ENCODE measurements around the gene LMNB1.

The LMNB1 gene

DNA sequence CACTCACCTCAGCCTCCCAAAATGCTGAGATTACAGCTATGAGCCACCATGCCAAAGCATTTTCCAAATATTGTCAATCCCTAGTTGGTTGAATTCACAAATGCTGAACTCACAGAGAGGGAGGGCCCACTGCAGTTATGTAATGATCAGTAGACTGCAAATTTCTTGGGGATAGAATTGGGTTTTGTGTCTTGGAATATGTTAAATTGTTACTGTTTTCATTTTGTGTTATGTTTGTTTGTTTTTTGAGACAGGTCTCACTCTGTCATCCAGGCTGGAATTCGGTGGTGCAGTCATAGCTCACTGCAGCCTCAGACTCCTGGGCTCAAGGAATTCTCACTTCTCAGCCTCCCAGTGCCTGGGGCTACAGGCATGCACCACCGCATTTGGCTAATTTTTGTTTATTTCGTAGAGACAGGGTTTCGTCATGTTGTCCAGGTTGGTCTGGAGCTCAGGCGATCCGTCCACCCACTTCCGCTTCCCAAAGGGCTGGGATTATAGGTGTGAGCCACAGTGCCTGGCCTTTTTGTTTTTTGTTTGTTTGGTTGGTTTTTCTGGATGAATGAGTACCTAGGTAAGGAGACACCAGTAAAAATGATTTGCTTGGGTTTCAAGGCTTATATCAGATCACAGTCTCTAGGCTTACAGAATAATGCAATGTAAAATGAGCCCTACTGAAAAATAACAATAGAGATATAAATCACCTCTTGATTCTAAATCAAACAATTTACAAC is 31.5 kb upstream of the LMNB1 start:
- Histone ChIP-seq H3K4me3 (ENCODE audit: control insufficient read depth in 1 of 7, extremely low read depth in 1 of 7, insufficient read depth in 4 of 7, low read depth in 2 of 7, low read length in 6 of 7) (no peak overlapping the region), H3K27me3 (replicated peaks in 2 of 5; ENCODE audit: control insufficient read depth in 4 of 5, insufficient read depth in 5 of 5, low read length in 4 of 5) (no peaks in the 10 kb centered on the region), H3K27ac (ENCODE audit: insufficient read depth in 1 of 2, low read depth in 1 of 2, low read length in 2 of 2, poor library complexity in 1 of 2, severe bottlenecking in 2 of 2) (no peak overlapping the region), H3K9me3 (ENCODE audit: control extremely low read depth in 1 of 5, control insufficient read depth in 4 of 5, insufficient read depth in 2 of 5, low read depth in 1 of 5, low read length in 4 of 5) (no peaks in the 10 kb centered on the region), H3K36me3 (ENCODE audit: control insufficient read depth in 4 of 4, insufficient read depth in 4 of 4, low read length in 3 of 4) (no peaks in the 10 kb centered on the region), H3K4me1 (ENCODE audit: control extremely low read depth in 1 of 4, control insufficient read depth in 4 of 4, insufficient read depth in 4 of 4, low read length in 3 of 4) (peaks cover 3 to 36% (median 10%) of the 10 kb centered on the region in 4 experiments)
- ChIA-PET CTCF (interaction anchor here (1.1 to 1.6 kb wide), 2 partner anchors 13 to 22 kb away, joined by 4 read pairs; no protein-coding TSS in a partner anchor), POLR2A (no interaction called here)
- no peak for DNase-seq
- WGBS (ENCODE audit: insufficient coverage): 100% methylated on average over 6 of the region's 7 CpGs

DNA sequence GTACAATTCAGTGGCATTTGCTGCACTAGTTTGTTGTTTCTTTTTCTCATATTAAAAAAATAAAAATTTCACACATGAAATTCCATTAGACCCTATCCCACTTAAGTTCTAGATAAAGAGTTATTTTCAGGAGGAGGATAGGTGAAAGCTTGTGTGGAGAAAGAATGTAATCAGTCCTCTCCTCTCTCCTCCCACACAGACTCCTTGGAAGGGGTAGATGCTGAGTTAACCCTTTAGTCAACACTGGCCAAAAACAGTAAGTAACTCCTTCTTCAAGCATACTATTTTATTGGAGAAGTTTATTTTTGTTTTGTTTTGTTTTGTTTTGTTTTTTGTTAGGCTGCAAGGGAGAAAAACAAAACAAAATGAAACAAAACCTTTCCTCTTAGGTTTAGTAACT is 30.6 kb upstream of the LMNB1 start:
- Histone ChIP-seq H3K4me3 (ENCODE audit: control insufficient read depth in 1 of 7, extremely low read depth in 1 of 7, insufficient read depth in 4 of 7, low read depth in 2 of 7, low read length in 6 of 7) (no peak overlapping the region), H3K36me3 (ENCODE audit: control insufficient read depth in 4 of 4, insufficient read depth in 4 of 4, low read length in 3 of 4) (no peaks in the 10 kb centered on the region), H3K4me1 (ENCODE audit: control extremely low read depth in 1 of 4, control insufficient read depth in 4 of 4, insufficient read depth in 4 of 4, low read length in 3 of 4) (peaks cover 3 to 40% (median 10%) of the 10 kb centered on the region in 4 experiments), H3K9me3 (ENCODE audit: control extremely low read depth in 1 of 5, control insufficient read depth in 4 of 5, insufficient read depth in 2 of 5, low read depth in 1 of 5, low read length in 4 of 5) (no peaks in the 10 kb centered on the region), H3K27ac (ENCODE audit: insufficient read depth in 1 of 2, low read depth in 1 of 2, low read length in 2 of 2, poor library complexity in 1 of 2, severe bottlenecking in 2 of 2) (no peak overlapping the region), H3K27me3 (replicated peaks in 2 of 5; ENCODE audit: control insufficient read depth in 4 of 5, insufficient read depth in 5 of 5, low read length in 4 of 5) (no peaks in the 10 kb centered on the region)
- CTCF ChIA-PET: interaction anchor here (1.1 to 1.6 kb wide), 2 partner anchors 12 to 23 kb away, joined by 4 read pairs; no protein-coding TSS in a partner anchor
- POLR2A ChIA-PET: no interaction called here
- DNase-seq: no peak

DNA sequence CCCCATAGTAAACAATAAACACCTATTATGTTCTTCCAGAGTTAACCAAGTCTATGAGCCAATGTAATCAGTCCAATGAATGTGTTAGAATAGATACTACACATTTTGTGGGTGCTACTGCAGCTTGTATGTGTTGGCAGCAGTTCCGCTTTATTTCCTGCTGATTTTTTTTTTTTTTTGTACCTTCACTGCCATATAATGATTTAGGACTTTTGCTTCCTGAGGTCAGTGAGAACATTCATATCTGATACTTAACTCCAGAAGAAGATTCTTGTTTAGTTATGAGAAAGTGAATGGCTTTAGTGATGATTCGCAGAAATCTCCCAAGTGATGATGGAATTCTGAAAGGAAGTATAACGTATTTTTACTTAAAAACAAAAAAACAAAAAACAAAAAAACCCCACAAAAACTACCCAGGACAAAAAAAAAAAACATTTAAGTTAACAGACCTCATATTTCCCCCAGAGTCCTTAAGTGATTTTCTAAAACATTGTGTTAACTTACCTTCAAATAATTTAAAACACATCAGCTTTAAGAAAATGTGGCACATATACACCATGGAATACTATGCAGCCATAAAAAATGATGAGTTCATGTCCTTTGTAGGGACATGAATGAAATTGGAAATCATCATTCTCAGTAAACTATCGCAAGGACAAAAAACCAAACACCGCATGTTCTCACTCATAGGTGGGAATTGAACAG is 24.7 kb upstream of the LMNB1 start:
- H3K27me3 ChIP-seq (replicated peaks in 2 of 5; ENCODE audit: control insufficient read depth in 4 of 5, insufficient read depth in 5 of 5, low read length in 4 of 5): no peaks in the 10 kb centered on the region
- DNase-seq: peak in 2 of 3 donors; percentile 56 to 72
- ChIA-PET CTCF (interaction anchor here (0.7 to 1.3 kb wide), 3 partner anchors 23 to 272 kb away, joined by 3 to 4 read pairs (median 3); no protein-coding TSS in a partner anchor), POLR2A (no interaction called here)
- no peaks in the 10 kb centered on the region for H3K36me3 ChIP-seq (ENCODE audit: control insufficient read depth in 4 of 4, insufficient read depth in 4 of 4, low read length in 3 of 4)
- peaks cover 4 to 63% (median 14%) of the 10 kb centered on the region in 4 experiments for H3K4me1 ChIP-seq (ENCODE audit: control extremely low read depth in 1 of 4, control insufficient read depth in 4 of 4, insufficient read depth in 4 of 4, low read length in 3 of 4)
- no peak overlapping the region for H3K4me3 ChIP-seq (ENCODE audit: control insufficient read depth in 1 of 7, extremely low read depth in 1 of 7, insufficient read depth in 4 of 7, low read depth in 2 of 7, low read length in 6 of 7)
- WGBS (ENCODE audit: insufficient coverage): no CpG with 5 or more reads among the region's 5 CpGs
- no peaks in the 10 kb centered on the region for H3K9me3 ChIP-seq (ENCODE audit: control extremely low read depth in 1 of 5, control insufficient read depth in 4 of 5, insufficient read depth in 2 of 5, low read depth in 1 of 5, low read length in 4 of 5)
- H3K27ac ChIP-seq (ENCODE audit: insufficient read depth in 1 of 2, low read depth in 1 of 2, low read length in 2 of 2, poor library complexity in 1 of 2, severe bottlenecking in 2 of 2): no peak overlapping the region

DNA sequence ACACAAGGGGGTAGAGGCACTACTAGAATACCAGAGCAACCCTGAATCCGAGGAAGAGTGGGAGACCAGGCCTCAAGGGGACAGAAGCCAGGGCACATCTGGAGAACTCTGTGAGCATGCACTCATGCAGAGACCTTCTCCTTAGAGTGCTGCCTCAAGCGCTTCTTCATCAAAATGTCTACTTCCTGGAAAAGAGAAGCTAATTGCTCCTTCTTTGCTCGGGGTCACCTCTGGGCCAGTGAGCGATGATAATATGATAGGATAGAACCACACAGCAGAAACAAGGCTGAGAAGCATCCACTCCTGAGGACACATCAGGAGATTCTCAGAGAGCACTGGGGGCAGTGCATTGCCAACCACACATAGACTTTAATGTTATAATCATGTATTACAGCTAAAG is 23.7 kb upstream of the LMNB1 start:
- H3K9me3 ChIP-seq (ENCODE audit: control extremely low read depth in 1 of 5, control insufficient read depth in 4 of 5, insufficient read depth in 2 of 5, low read depth in 1 of 5, low read length in 4 of 5): no peaks in the 10 kb centered on the region
- H3K27me3 ChIP-seq (replicated peaks in 2 of 5; ENCODE audit: control insufficient read depth in 4 of 5, insufficient read depth in 5 of 5, low read length in 4 of 5): no peaks in the 10 kb centered on the region
- ChIA-PET POLR2A (no interaction called here), CTCF (interaction anchor here (1.0 to 1.3 kb wide), 3 partner anchors 22 to 76 kb away, joined by 3 to 5 read pairs (median 4); no protein-coding TSS in a partner anchor)
- H3K27ac ChIP-seq (ENCODE audit: insufficient read depth in 1 of 2, low read depth in 1 of 2, low read length in 2 of 2, poor library complexity in 1 of 2, severe bottlenecking in 2 of 2): no peak overlapping the region
- no peaks in the 10 kb centered on the region for H3K36me3 ChIP-seq (ENCODE audit: control insufficient read depth in 4 of 4, insufficient read depth in 4 of 4, low read length in 3 of 4)
- no peak overlapping the region for H3K4me3 ChIP-seq (ENCODE audit: control insufficient read depth in 1 of 7, extremely low read depth in 1 of 7, insufficient read depth in 4 of 7, low read depth in 2 of 7, low read length in 6 of 7)
- 100% methylated on average over 2 of the region's 4 CpGs for WGBS (ENCODE audit: insufficient coverage)
- no peak for DNase-seq
- H3K4me1 ChIP-seq (ENCODE audit: control extremely low read depth in 1 of 4, control insufficient read depth in 4 of 4, insufficient read depth in 4 of 4, low read length in 3 of 4): peaks cover 7 to 65% (median 16%) of the 10 kb centered on the region in 4 experiments

- CTCF ChIA-PET: interaction anchor here (1.3 kb wide), 1 partner anchor 22 kb away, joined by 3 read pairs; no protein-coding TSS in a partner anchor
- POLR2A ChIA-PET: no interaction called here
- no peak for DNase-seq
Measured at GRCh38 chr5:126754609-126755008, 22.3 kb upstream of the LMNB1 start.

DNA sequence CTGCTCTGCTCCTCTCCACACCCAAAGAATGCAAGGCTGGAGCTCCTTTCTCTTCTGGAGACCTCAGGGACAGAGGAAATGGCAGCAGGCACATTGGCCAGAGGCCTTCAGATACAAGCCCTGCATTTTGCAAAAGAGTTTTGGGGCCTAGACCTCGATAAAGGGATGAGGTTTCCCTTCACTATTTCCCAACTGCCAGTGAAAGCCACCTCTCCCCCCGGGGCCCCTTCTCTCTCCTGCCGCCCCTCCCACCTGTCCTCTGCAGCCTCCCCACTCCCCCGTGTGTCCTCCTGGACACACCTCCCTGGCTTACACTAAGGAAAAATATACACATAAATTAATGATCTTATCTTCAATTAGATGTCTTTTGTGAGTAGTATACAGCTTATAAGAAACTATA is 21.3 kb upstream of the LMNB1 start:
- H3K4me3 ChIP-seq (ENCODE audit: control insufficient read depth in 1 of 7, extremely low read depth in 1 of 7, insufficient read depth in 4 of 7, low read depth in 2 of 7, low read length in 6 of 7): no peak overlapping the region
- ChIA-PET CTCF (interaction anchor here (1.4 kb wide), 1 partner anchor 22 kb away, joined by 3 read pairs; no protein-coding TSS in a partner anchor), POLR2A (no interaction called here)
- peaks cover 14 to 69% (median 21%) of the 10 kb centered on the region in 4 experiments for H3K4me1 ChIP-seq (ENCODE audit: control extremely low read depth in 1 of 4, control insufficient read depth in 4 of 4, insufficient read depth in 4 of 4, low read length in 3 of 4)
- no peak overlapping the region for H3K27ac ChIP-seq (ENCODE audit: insufficient read depth in 1 of 2, low read depth in 1 of 2, low read length in 2 of 2, poor library complexity in 1 of 2, severe bottlenecking in 2 of 2)
- 50% methylated on average over 2 of the region's 4 CpGs for WGBS (ENCODE audit: insufficient coverage)
- no peaks in the 10 kb centered on the region for H3K36me3 ChIP-seq (ENCODE audit: control insufficient read depth in 4 of 4, insufficient read depth in 4 of 4, low read length in 3 of 4)
- H3K9me3 ChIP-seq (ENCODE audit: control extremely low read depth in 1 of 5, control insufficient read depth in 4 of 5, insufficient read depth in 2 of 5, low read depth in 1 of 5, low read length in 4 of 5): no peaks in the 10 kb centered on the region
- H3K27me3 ChIP-seq (replicated peaks in 2 of 5; ENCODE audit: control insufficient read depth in 4 of 5, insufficient read depth in 5 of 5, low read length in 4 of 5): no peaks in the 10 kb centered on the region
- no peak for DNase-seq

More at GRCh38 chr5:126754609-126755008, 22.3 kb upstream of the LMNB1 start:
- Histone ChIP-seq H3K27me3 (replicated peaks in 2 of 5; ENCODE audit: control insufficient read depth in 4 of 5, insufficient read depth in 5 of 5, low read length in 4 of 5) (no peaks in the 10 kb centered on the region), H3K27ac (ENCODE audit: insufficient read depth in 1 of 2, low read depth in 1 of 2, low read length in 2 of 2, poor library complexity in 1 of 2, severe bottlenecking in 2 of 2) (no peak overlapping the region), H3K9me3 (ENCODE audit: control extremely low read depth in 1 of 5, control insufficient read depth in 4 of 5, insufficient read depth in 2 of 5, low read depth in 1 of 5, low read length in 4 of 5) (no peaks in the 10 kb centered on the region), H3K4me1 (ENCODE audit: control extremely low read depth in 1 of 4, control insufficient read depth in 4 of 4, insufficient read depth in 4 of 4, low read length in 3 of 4) (peaks cover 13 to 71% (median 20%) of the 10 kb centered on the region in 4 experiments), H3K36me3 (ENCODE audit: control insufficient read depth in 4 of 4, insufficient read depth in 4 of 4, low read length in 3 of 4) (no peaks in the 10 kb centered on the region), H3K4me3 (ENCODE audit: control insufficient read depth in 1 of 7, extremely low read depth in 1 of 7, insufficient read depth in 4 of 7, low read depth in 2 of 7, low read length in 6 of 7) (no peak overlapping the region)
- no CpG with 5 or more reads among the region's 4 CpGs for WGBS (ENCODE audit: insufficient coverage)

All from common myeloid progenitor, CD34-positive (primary cell).